HG03039 (cell line): Measurements from ENCODE around the gene AKR1E2.

Experiments
- ATAC-seq: cut with Tn5 transposase; IDR thresholded peaks from one replicate; pipeline ENCODE4 v1.9.1; 2021; ENCODE audit warnings: mild to moderate bottlenecking, moderate library complexity; ENCODE audit not compliant: unreplicated experiment

AKR1E2 gene

DNA sequence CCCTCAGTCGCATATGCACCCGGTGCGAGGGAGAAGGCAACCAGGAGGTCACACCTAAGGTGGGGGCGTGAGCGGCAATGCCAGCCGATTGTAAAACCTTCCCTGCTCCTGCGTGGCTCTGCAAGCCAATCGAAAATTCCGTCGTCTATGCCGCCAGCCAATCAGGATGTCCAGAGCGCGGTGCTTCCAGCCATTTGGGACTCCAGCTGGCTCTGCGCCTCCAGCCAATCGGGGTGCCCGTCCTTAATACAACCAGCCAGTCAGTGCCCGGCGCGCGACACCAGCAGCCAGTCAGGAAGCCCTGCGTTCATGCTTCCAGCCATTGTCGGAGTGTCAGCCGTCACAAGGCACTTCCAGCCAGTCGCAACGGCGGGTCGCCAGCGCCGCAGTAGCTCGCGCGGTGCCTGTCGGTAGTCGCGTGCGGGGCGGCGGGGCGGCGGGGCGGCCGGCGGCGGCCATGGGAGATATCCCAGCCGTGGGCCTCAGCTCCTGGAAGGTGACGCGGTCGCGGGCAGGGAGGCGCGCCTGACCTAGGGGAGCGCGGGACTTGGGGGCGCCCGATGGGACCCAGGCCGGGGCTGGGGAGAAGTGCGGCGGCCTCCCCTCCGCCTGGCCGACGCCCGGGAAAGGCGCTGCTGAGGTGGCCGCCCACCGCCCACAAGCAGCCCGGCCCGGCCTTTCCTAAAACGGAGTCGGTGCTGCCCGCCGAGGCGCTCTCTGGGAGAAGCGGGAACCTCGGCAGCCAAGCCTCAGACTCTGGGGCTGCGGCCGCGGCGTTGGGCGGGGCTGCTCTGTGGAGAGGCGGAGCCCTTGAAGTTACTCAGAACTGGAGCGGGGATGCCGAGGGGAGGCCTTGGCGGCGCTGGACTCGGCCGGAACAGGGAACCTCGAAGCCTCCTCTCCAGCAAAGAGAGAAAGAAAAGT lies at the start of gene AKR1E2:
Gene AKR1E2, plus strand, starts transcription at position 340 of the 924 bp plus-strand sequence. Its CDS starts 118 bp downstream, at position 458.
- ATAC-seq: peak; percentile 65

DNA sequence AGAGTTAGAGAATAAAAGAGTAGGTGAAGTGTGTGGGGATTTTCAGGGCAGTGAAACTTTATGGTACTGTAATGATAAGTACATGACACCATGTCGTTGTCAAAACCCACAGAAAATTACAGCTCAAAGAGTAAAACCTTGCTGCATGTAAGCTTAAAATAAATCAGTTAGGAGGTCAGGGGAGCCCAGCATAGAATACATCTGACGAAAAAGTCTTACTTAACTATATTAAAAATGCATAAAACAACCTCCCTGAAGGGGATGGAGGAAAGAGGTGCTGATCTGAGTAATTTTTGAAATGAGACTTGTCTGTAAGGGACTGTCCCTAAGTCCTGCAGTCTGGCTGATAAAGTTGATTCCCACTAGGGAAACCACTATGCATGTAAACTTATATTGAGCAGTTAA lies 49.8 kb upstream of the AKR1E2 start:
- ATAC-seq: no peak

- no peak for ATAC-seq
These were observed 47.2 kb upstream of the AKR1E2 start for GRCh38 chr10:4778761-4779160.

DNA sequence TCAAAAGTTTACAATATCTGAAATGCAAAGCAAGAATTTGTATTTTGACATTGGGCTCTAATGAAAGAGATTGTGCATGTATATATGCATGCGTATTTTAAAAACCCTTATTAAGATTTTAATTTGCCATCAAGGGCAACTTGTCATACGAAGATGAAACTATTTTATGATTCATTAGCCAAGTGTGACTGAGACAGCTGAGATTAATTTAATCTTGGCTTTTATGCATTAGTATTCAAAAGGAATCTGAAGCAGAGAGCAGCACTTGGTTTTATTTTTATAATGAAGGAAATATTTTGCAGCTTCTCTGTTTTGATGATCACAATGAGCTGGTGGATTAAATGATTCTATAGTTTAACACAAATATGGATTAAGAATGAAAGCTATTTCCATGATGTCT lies 45.9 kb upstream of the AKR1E2 start:
- ATAC-seq: no peak

DNA sequence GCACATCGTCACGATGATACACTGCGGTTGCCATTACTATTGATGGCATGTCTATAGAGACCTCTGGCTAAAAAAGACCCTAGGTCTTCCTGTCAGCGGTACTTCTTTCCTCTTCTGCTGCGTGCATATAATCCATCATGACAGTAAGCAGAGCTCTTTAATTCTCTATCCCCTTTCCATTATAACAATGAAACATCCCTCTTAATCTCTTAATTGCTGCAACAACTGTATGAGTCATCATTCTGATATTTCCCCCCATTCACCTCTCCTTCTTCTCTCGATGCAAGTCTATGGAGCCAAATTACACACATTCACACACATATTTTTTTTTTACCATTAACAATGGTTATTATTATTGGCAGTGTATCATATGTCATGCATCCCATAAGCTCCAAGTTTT lies 45.2 kb upstream of the AKR1E2 start:
- ATAC-seq: no peak

DNA sequence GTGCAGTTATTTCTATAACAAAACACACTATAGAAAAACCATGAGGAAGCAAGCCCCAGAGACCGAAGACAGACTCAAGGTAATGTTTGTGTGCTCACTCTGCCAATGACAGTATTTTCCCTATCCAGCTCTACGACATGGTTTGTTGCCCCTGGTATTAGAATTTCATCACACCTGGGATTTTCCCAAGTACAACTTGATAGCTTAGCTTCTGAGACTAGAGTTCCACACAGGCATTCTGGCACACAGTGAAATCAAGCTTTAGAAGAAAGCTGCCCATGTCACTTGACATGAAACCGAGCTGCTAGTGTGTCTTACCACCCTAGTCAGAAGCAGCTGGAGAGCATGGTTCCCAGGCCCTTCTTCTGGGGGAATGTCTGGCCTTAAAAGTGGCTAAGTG lies 44.1 kb upstream of the AKR1E2 start:
- ATAC-seq: no peak

GRCh38 chr10:4784667-4785333 lies 41.2 kb upstream of the AKR1E2 start:
- no peak for ATAC-seq

DNA sequence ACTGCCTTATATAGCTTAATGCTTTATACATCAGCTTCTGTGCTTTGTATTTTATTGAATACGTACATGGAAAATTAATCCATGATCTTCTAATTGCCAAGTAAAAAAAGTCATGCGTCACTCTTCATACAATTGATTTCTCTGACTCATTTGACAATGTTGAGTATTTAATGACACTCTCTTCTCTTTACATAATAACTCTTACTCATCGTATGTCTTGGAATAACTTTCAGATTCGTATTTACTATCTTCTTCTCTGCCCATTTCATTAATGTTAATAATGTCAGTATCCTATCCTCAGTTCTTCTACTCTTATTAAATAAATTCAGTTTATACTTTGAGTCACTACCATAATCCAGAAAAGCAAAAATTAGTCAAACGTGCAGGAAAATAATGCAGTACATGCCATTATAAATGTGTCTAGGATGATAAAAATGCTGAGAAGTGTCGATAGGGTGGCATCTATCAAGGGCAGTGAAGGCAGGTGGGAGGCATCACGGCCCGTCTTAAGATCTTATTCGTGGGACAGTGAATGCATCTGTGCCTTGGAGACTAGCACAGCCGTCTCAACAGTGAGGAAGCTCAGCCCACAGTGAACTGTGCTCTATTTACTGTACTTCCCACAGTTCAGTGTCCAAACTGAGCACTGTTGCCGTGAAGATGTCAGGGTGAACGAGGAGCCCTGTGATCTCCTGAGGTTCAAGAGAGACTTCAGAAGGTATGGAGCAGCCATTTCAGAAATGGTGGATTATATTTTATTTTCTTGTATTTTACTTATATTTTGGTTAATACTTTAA lies 39.8 kb upstream of the AKR1E2 start:
- no peak for ATAC-seq

GRCh38 chr10:4790045-4790444 lies 36.0 kb upstream of the AKR1E2 start:
- no peak for ATAC-seq

- no peak for ATAC-seq
These were observed 35.1 kb upstream of the AKR1E2 start for GRCh38 chr10:4790922-4791321.

- no peak for ATAC-seq
These were observed 33.6 kb upstream of the AKR1E2 start for GRCh38 chr10:4792381-4792780.

- ATAC-seq: no peak
These were observed 24.6 kb upstream of the AKR1E2 start for GRCh38 chr10:4801405-4801804.

DNA sequence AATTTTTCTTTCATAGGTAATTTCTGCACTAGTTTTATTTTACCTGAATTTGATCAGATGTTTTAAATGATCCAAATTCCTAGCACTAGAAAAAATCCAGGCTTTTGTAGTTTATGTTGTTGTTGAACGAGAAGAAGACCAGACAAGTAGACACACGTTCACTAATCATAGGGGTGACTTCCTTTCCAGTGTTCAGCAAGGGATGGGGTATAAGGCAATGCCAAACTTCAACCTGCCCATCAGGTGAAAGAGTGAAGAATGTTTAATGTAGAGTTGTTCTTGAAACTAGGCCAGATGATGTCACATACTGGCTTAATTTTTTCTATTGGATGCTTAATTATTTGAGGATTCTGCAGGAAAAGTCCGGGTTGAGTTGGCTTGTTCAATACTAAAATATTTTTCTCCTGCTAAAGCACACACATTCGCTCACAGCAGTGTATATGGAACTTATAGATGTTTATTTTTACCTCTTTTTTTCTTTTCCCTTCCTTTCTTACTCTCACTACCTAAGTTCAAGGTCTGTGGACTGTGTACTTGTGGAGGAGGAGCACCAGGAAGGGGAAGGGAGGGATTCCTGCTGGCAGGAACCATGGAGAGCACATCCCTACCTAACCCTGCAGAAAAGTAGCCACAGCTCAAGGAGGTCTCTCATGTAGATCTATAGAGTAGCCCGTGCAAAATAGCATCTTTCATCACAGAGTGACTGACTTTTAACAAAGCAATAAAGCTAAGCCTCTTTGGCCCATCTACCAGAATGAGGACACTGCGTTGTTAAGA lies 23.1 kb upstream of the AKR1E2 start:
- no peak for ATAC-seq

DNA sequence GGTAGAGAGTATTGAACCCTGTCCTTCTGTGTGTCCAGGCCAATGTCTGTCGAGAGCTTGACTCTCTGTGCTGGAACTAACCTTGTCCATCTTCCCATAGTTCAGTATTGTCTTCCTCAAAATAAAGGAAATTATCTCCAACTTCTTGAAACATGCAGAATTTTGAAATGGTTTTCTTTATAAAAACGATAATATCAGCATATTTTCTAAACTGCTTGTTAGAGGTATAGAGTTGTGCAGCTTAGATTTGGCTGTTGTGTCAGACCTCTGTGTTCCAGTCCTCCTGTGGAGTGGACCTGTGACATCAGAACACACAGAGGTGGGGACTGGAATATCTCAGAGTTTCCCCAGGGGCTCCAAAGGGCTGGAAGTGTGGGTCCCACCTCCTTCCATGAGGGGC lies 22.2 kb upstream of the AKR1E2 start:
- ATAC-seq: no peak

- ATAC-seq: no peak
These were observed 21.5 kb upstream of the AKR1E2 start for GRCh38 chr10:4804465-4804864.

- no peak for ATAC-seq
These were observed 19.5 kb upstream of the AKR1E2 start for GRCh38 chr10:4806534-4806933.

GRCh38 chr10:4807761-4808507 lies 18.1 kb upstream of the AKR1E2 start:
- no peak for ATAC-seq

DNA sequence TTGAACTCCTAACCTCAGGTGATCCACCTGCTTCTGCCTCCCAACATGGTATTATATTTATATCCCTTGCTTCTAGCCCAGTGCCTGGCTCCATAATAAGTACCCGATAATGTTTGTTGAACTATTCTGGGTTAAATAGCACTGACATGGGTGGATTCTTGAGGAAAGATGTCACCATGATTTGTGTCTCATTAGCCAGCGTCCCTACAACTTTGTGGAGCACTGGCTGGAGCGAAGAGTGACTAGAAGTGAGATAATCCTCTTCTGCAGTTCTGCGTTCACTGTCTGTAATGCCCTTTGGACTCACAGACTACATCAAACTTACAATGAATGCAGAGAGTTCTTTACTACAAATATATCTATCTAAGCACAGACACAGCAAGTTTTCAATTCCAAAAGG lies 16.9 kb upstream of the AKR1E2 start:
- ATAC-seq: no peak

DNA sequence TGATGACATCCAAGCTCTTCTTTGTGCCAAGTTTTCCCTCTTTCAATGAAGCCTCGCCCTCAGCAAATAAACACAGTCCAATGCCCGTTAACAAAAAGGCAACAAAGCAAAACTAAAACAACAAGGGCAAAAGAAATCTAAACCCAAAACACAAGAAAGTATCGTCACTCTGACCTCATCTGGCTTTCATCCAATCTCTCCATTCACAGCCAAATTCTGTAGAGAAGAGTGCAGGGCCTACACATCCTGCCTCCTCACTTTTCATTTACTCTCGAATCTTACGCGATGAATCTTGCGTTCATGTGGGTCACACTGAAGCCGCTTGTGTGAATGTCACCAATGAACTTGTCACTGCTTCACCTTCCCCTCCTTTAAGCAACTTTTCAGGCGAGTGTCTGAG lies 15.9 kb upstream of the AKR1E2 start:
- no peak for ATAC-seq

GRCh38 chr10:4812046-4812445 lies 14.0 kb upstream of the AKR1E2 start:
- no peak for ATAC-seq
